HG02759 (cell line): Measurements from ENCODE around the gene GAL3ST1.
"Not testable (repeated sequence)": the region's sequence is repeated elsewhere in the genome, so short reads cannot be mapped to it uniquely, and the experiment has no call there.

Experiments used
- ATAC-seq: cut with Tn5 transposase; IDR thresholded peaks from one replicate; pipeline ENCODE4 v1.9.1; 2021; ENCODE audit warnings: mild to moderate bottlenecking, moderate library complexity; ENCODE audit not compliant: unreplicated experiment

GAL3ST1 gene

GRCh38 chr22:30574095-30574981, at the start of gene GAL3ST1:
GAL3ST1 (minus strand) TSS chr22:30574665; CDS start chr22:30557392, 17,273 bp downstream.
- ATAC-seq: no peak

- ATAC-seq: not testable (repeated sequence)
Observed at GRCh38 chr22:30619909-30620308, 45.4 kb upstream of the GAL3ST1 start.

- no peak for ATAC-seq
Observed at GRCh38 chr22:30617819-30618218, 43.4 kb upstream of the GAL3ST1 start.

- ATAC-seq: no peak
Observed at GRCh38 chr22:30615543-30615954, 41.1 kb upstream of the GAL3ST1 start.

- ATAC-seq: no peak
Observed at GRCh38 chr22:30614879-30615278, 40.4 kb upstream of the GAL3ST1 start.

GRCh38 chr22:30614268-30614667, 39.8 kb upstream of the GAL3ST1 start:
- ATAC-seq: no peak

GRCh38 chr22:30612789-30613188, 38.3 kb upstream of the GAL3ST1 start:
- ATAC-seq: no peak

- no peak for ATAC-seq
Observed at GRCh38 chr22:30611197-30611596, 36.7 kb upstream of the GAL3ST1 start.

GRCh38 chr22:30610299-30610698, 35.8 kb upstream of the GAL3ST1 start:
- ATAC-seq: no peak

GRCh38 chr22:30609260-30610185, 35.1 kb upstream of the GAL3ST1 start:
- peak; percentile 54 for ATAC-seq

GRCh38 chr22:30607939-30608338, 33.5 kb upstream of the GAL3ST1 start:
- no peak for ATAC-seq

GRCh38 chr22:30607300-30607930, 33.0 kb upstream of the GAL3ST1 start:
- no peak for ATAC-seq

- peak; percentile 63 for ATAC-seq
Observed at GRCh38 chr22:30606455-30607299, 32.2 kb upstream of the GAL3ST1 start, which contains the start of gene TCN2. TCN2 (plus strand) TSS chr22:30607174; CDS start chr22:30607332, 158 bp downstream.

- ATAC-seq: no peak
Observed at GRCh38 chr22:30605449-30606110, 31.1 kb upstream of the GAL3ST1 start.

- no peak for ATAC-seq
Observed at GRCh38 chr22:30604723-30605122, 30.3 kb upstream of the GAL3ST1 start.

- ATAC-seq: no peak
Observed at GRCh38 chr22:30603801-30604200, 29.3 kb upstream of the GAL3ST1 start.

GRCh38 chr22:30602049-30602448, 27.6 kb upstream of the GAL3ST1 start:
- ATAC-seq: no peak

GRCh38 chr22:30601464-30601863, 27.0 kb upstream of the GAL3ST1 start:
- no peak for ATAC-seq

- no peak for ATAC-seq
Observed at GRCh38 chr22:30600921-30601320, 26.5 kb upstream of the GAL3ST1 start.

GRCh38 chr22:30598986-30599385, 24.5 kb upstream of the GAL3ST1 start:
- ATAC-seq: no peak
